ENCODE results near the gene HSD17B12.

HSD17B12 gene

GRCh38 chr11:43806976-43807375 lies 126.4 kb downstream of the HSD17B12 start:
- no peak for DNase-seq (ENCODE audit: low spot score)

- no peak for DNase-seq (ENCODE audit: low spot score)
Observed at GRCh38 chr11:43810929-43811596, 130.5 kb downstream of the HSD17B12 start.

- DNase-seq (ENCODE audit: low spot score) = no peak
Observed at GRCh38 chr11:43812471-43812870, 131.9 kb downstream of the HSD17B12 start.

GRCh38 chr11:43818220-43818619 lies 137.7 kb downstream of the HSD17B12 start:
- no peak for DNase-seq (ENCODE audit: low spot score)

- no peak for DNase-seq (ENCODE audit: low spot score)
Observed at GRCh38 chr11:43819926-43820325, 139.4 kb downstream of the HSD17B12 start.

GRCh38 chr11:43823316-43823715 lies 142.8 kb downstream of the HSD17B12 start:
- DNase-seq (ENCODE audit: low spot score) = no peak

- DNase-seq (ENCODE audit: low spot score) = no peak
Observed at GRCh38 chr11:43823851-43824250, 143.3 kb downstream of the HSD17B12 start.

- DNase-seq (ENCODE audit: low spot score) = peak; percentile 45
Observed at GRCh38 chr11:43825217-43825816, 144.8 kb downstream of the HSD17B12 start.

- peak; percentile 100 for DNase-seq (ENCODE audit: low spot score)
Observed at GRCh38 chr11:43830928-43831440, 150.4 kb downstream of the HSD17B12 start.

- DNase-seq (ENCODE audit: low spot score) = no peak
Observed at GRCh38 chr11:43832536-43832935, 152.0 kb downstream of the HSD17B12 start.

- no peak for DNase-seq (ENCODE audit: low spot score)
Observed at GRCh38 chr11:43833657-43834073, 153.1 kb downstream of the HSD17B12 start.

GRCh38 chr11:43834286-43834685 lies 153.7 kb downstream of the HSD17B12 start:
- no peak for DNase-seq (ENCODE audit: low spot score)

GRCh38 chr11:43835104-43835503 lies 154.6 kb downstream of the HSD17B12 start:
- DNase-seq (ENCODE audit: low spot score) = no peak

GRCh38 chr11:43837879-43838278 lies 157.3 kb downstream of the HSD17B12 start:
- no peak for DNase-seq (ENCODE audit: low spot score)

GRCh38 chr11:43842021-43842420 lies 161.5 kb downstream of the HSD17B12 start:
- no peak for DNase-seq (ENCODE audit: low spot score)

GRCh38 chr11:43845816-43846215 lies 165.3 kb downstream of the HSD17B12 start:
- no peak for DNase-seq (ENCODE audit: low spot score)

GRCh38 chr11:43852057-43852636 lies 171.6 kb downstream of the HSD17B12 start:
- peak; percentile 67 for DNase-seq (ENCODE audit: low spot score)

GRCh38 chr11:43853781-43854180 lies 173.2 kb downstream of the HSD17B12 start:
- DNase-seq (ENCODE audit: low spot score) = no peak

- no peak for DNase-seq (ENCODE audit: low spot score)
Observed at GRCh38 chr11:43856993-43857392, 176.5 kb downstream of the HSD17B12 start.

- no peak for DNase-seq (ENCODE audit: low spot score)
Observed at GRCh38 chr11:43861141-43861540, 180.6 kb downstream of the HSD17B12 start.

- DNase-seq (ENCODE audit: low spot score) = no peak
Observed at GRCh38 chr11:43866520-43866919, 186.0 kb downstream of the HSD17B12 start.

- DNase-seq (ENCODE audit: low spot score) = no peak
Observed at GRCh38 chr11:43866969-43867368, 186.4 kb downstream of the HSD17B12 start.

GRCh38 chr11:43868852-43869567 lies 188.5 kb downstream of the HSD17B12 start:
- peak; percentile 78 for DNase-seq (ENCODE audit: low spot score)

Measured in kidney tubule cell (primary cell).